GM12878 (cell line): ENCODE results near the gene DUSP10. TPM values are rescaled to one million over a fixed set of nuclear protein-coding genes. Genes with fewer than 3 reads are reported as not detected.

ENCODE experiments used
- ASH2L ChIP-seq: fragments of 300-600, 200-600 bp; sonication (generic); IDR thresholded peaks from 2 replicates; pipeline ENCODE4 v1.6.1; 2017; ENCODE audit warnings: low read depth, mild to moderate bottlenecking, borderline replicate concordance
- ATF7 ChIP-seq: fragments of 450-650 bp; IDR thresholded peaks from 2 replicates; pipeline ENCODE4 v1.6.1; 2016; ENCODE audit warnings: low read depth, mild to moderate bottlenecking
- BCL11A ChIP-seq: IDR thresholded peaks from 2 replicates; pipeline ENCODE4 v1.6.1; 2011; ENCODE audit warnings: low read depth, low read length
- BMI1 ChIP-seq: fragments of 450-650 bp; IDR thresholded peaks from 2 replicates; pipeline ENCODE4 v1.6.1; 2016; ENCODE audit warnings: mild to moderate bottlenecking, moderate library complexity, borderline replicate concordance
- BRCA1 ChIP-seq: IDR thresholded peaks from 2 replicates; pipeline ENCODE4 v1.6.1; 2011; ENCODE audit warnings: low read depth, low read length, improper control_type of control experiment
- CBX3 ChIP-seq: fragments of 200-600 bp; sonication (generic); IDR thresholded peaks from 2 replicates; pipeline ENCODE4 v1.6.1; 2016; ENCODE audit warnings: low read depth, borderline replicate concordance
- EGR1 ChIP-seq, 2 experiments: IDR thresholded peaks; 1 replicate in 1 of 2; 2 replicates in 1 of 2; pipeline ENCODE4 v1.6.1; 2011 to 2012; ENCODE audit warnings: low read depth in 2 of 2, low read length in 2 of 2, borderline replicate concordance in 1 of 2, mild to moderate bottlenecking in 1 of 2, moderate library complexity in 1 of 2
- FOXM1 ChIP-seq: IDR thresholded peaks from 2 replicates; pipeline ENCODE4 v1.6.1; 2012; ENCODE audit warnings: low read depth, mild to moderate bottlenecking, inconsistent platforms, low read length, moderate library complexity
- HDAC2 ChIP-seq: fragments of 200-600 bp; sonication (generic); IDR thresholded peaks from 2 replicates; pipeline ENCODE4 v1.6.1; 2017
- HSF1 ChIP-seq: fragments of 150-350 bp; IDR thresholded peaks from 2 replicates; pipeline ENCODE4 v1.6.1; 2014; ENCODE audit warnings: mild to moderate bottlenecking, low read depth, low read length
- IRF4 ChIP-seq: IDR thresholded peaks from 2 replicates; pipeline ENCODE4 v1.6.1; 2011; ENCODE audit warnings: low read depth, low read length
- LARP7 ChIP-seq: fragments of 450-650 bp; IDR thresholded peaks from 2 replicates; pipeline ENCODE4 v1.6.1; 2017; ENCODE audit warnings: mild to moderate bottlenecking
- MTA2 ChIP-seq: fragments of 450-650 bp; IDR thresholded peaks from 2 replicates; pipeline ENCODE4 v1.6.1; 2016; ENCODE audit warnings: low read depth, mild to moderate bottlenecking, moderate library complexity
- NR2C1 ChIP-seq: fragments of 450-650 bp; IDR thresholded peaks from 2 replicates; pipeline ENCODE4 v1.6.1; 2017; ENCODE audit warnings: antibody characterized with exemption, mild to moderate bottlenecking, moderate library complexity
- NR2F1 ChIP-seq: fragments of 450-650 bp; conservative IDR thresholded peaks from 2 replicates; pipeline ENCODE4 v1.6.1; 2017; ENCODE audit warnings: mild to moderate bottlenecking
- POLR2AphosphoS5 ChIP-seq: IDR thresholded peaks from 2 replicates; pipeline ENCODE4 v1.6.1; 2011; ENCODE audit warnings: mild to moderate bottlenecking, low read length, inconsistent platforms
- RFX5 ChIP-seq: IDR thresholded peaks from 2 replicates; pipeline ENCODE4 v1.6.1; 2011; ENCODE audit warnings: low read depth, low read length, improper control_type of control experiment
- RUNX3 ChIP-seq: IDR thresholded peaks from 2 replicates; pipeline ENCODE4 v1.6.1; 2012; ENCODE audit warnings: low read length, inconsistent platforms
- SMAD5 ChIP-seq: IDR thresholded peaks from 2 replicates; pipeline ENCODE4 v1.6.1; 2016; ENCODE audit warnings: antibody characterized with exemption, low read depth
- YBX1 ChIP-seq: fragments of 450-650 bp; IDR thresholded peaks from 2 replicates; pipeline ENCODE4 v1.6.1; 2016; ENCODE audit warnings: antibody characterized with exemption
- ZNF217 ChIP-seq: fragments of 450-650 bp; IDR thresholded peaks from 2 replicates; pipeline ENCODE4 v1.6.1; 2017; ENCODE audit warnings: antibody characterized with exemption, mild to moderate bottlenecking
- ZNF24 ChIP-seq: fragments of 450-650 bp; IDR thresholded peaks from 2 replicates; pipeline ENCODE4 v1.6.1; 2017; ENCODE audit warnings: antibody characterized with exemption, mild to moderate bottlenecking
- ZNF622 ChIP-seq: fragments of 450-650 bp; IDR thresholded peaks from 2 replicates; pipeline ENCODE4 v1.6.1; 2017; ENCODE audit warnings: mild to moderate bottlenecking, inconsistent platforms
- ZZZ3 ChIP-seq: IDR thresholded peaks from 2 replicates; pipeline ENCODE4 v1.6.1; 2011; ENCODE audit warnings: low read depth; ENCODE audit not compliant: control insufficient read depth, insufficient read length
- polyA plus RNA-seq, 11 experiments: library from polyadenylated mRNA; depleted of rRNA in 4 of 11; unstranded in 6 of 11; stranded (reverse) in 5 of 11; fragments of >200 nt; fragmentation: Nextera tagmentation in 4 of 11; fragmentation: Illumina TruSeq in 1 of 11; extraction: Ambion mirVana in 4 of 11; extraction: Trizol in 1 of 11; gene quantifications; 1 replicate in 1 of 11; 2 replicates in 10 of 11; pipeline versions ENCODE4 v1.2.1 to v1.2.3, GENCODE V29; 2011 to 2016; ENCODE audit warnings: inconsistent platforms in 2 of 11, missing spikeins in 2 of 11, low read depth in 1 of 11
- total RNA-seq, 4 experiments: library from RNA; depleted of rRNA in 3 of 4; stranded (reverse); fragments of >200 nt in 3 of 4; fragmentation: Illumina TruSeq in 1 of 4; extraction: Trizol in 1 of 4; gene quantifications; 2 replicates each; pipeline versions ENCODE4 v1.2.1 to v1.2.3, GENCODE V29; 2013 to 2021
- TF ChIP-seq, protein P1 (sequence below): IDR thresholded peaks from 2 replicates; pipeline ENCODE4 v1.6.1; 2011; ENCODE audit warnings: mild to moderate bottlenecking, low read depth, low read length, moderate library complexity; ENCODE audit not compliant: insufficient replicate concordance
- TF ChIP-seq, protein P2 (sequence below): fragments of 450-650 bp; IDR thresholded peaks from 2 replicates; pipeline ENCODE4 v1.6.1; 2016; ENCODE audit warnings: mild to moderate bottlenecking, moderate library complexity, borderline replicate concordance

The DUSP10 gene
- total and polyA plus RNA-seq, 10 of the 15 experiments (the other 5 are each of a cell fraction or from before 2014, with no cell fraction given), result 20.3 to 38.4 (median 27.8) TPM

- peak; percentile 99 for TF ChIP-seq FOXM1
- TF ChIP-seq ATF7, result peak; percentile 90
- TF ChIP-seq BMI1, result peak; percentile 88; the same call in 1 of the 2 replicates
- peak; percentile 99 for TF ChIP-seq BCL11A
- no peak for TF ChIP-seq CBX3
- TF ChIP-seq IRF4, result peak; percentile 96
- no peak for TF ChIP-seq YBX1
- TF ChIP-seq NR2C1, result no peak
- TF ChIP-seq HDAC2, result no peak
- TF ChIP-seq, protein P1, sequence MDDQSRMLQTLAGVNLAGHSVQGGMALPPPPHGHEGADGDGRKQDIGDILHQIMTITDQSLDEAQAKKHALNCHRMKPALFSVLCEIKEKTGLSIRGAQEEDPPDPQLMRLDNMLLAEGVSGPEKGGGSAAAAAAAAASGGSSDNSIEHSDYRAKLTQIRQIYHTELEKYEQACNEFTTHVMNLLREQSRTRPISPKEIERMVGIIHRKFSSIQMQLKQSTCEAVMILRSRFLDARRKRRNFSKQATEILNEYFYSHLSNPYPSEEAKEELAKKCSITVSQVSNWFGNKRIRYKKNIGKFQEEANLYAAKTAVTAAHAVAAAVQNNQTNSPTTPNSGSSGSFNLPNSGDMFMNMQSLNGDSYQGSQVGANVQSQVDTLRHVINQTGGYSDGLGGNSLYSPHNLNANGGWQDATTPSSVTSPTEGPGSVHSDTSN, result peak; percentile 1
- no peak for TF ChIP-seq ZZZ3
- peak; percentile 78 for TF ChIP-seq ZNF24
- TF ChIP-seq POLR2AphosphoS5, result no peak
- peak; percentile 97 for TF ChIP-seq ZNF217
- no peak for TF ChIP-seq BRCA1
- no peak for TF ChIP-seq LARP7
- TF ChIP-seq MTA2, result peak; percentile 99
- TF ChIP-seq SMAD5, result no peak
- TF ChIP-seq, protein P2, sequence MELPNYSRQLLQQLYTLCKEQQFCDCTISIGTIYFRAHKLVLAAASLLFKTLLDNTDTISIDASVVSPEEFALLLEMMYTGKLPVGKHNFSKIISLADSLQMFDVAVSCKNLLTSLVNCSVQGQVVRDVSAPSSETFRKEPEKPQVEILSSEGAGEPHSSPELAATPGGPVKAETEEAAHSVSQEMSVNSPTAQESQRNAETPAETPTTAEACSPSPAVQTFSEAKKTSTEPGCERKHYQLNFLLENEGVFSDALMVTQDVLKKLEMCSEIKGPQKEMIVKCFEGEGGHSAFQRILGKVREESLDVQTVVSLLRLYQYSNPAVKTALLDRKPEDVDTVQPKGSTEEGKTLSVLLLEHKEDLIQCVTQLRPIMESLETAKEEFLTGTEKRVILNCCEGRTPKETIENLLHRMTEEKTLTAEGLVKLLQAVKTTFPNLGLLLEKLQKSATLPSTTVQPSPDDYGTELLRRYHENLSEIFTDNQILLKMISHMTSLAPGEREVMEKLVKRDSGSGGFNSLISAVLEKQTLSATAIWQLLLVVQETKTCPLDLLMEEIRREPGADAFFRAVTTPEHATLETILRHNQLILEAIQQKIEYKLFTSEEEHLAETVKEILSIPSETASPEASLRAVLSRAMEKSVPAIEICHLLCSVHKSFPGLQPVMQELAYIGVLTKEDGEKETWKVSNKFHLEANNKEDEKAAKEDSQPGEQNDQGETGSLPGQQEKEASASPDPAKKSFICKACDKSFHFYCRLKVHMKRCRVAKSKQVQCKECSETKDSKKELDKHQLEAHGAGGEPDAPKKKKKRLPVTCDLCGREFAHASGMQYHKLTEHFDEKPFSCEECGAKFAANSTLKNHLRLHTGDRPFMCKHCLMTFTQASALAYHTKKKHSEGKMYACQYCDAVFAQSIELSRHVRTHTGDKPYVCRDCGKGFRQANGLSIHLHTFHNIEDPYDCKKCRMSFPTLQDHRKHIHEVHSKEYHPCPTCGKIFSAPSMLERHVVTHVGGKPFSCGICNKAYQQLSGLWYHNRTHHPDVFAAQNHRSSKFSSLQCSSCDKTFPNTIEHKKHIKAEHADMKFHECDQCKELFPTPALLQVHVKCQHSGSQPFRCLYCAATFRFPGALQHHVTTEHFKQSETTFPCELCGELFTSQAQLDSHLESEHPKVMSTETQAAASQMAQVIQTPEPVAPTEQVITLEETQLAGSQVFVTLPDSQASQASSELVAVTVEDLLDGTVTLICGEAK, result no peak
- no peak for TF ChIP-seq HSF1
- no peak for TF ChIP-seq ASH2L
- peak in 1 of 2 experiments; percentile 70; a peak in 1 of 3 replicates for TF ChIP-seq EGR1 (IDR thresholded peaks at IDR 0.05; ENCODE audit: borderline replicate concordance in 1 of 2, low read depth in 2 of 2, low read length in 2 of 2)
- TF ChIP-seq RUNX3, result peak; percentile 99
- TF ChIP-seq NR2F1, result peak; percentile 95
- TF ChIP-seq RFX5, result no peak
- TF ChIP-seq ZNF622, result no peak
These were observed 35.7 kb upstream of the DUSP10 start (continued) for GRCh38 chr1:221777431-221778072.
